Measurements from ENCODE around the gene WDR4.

DNA sequence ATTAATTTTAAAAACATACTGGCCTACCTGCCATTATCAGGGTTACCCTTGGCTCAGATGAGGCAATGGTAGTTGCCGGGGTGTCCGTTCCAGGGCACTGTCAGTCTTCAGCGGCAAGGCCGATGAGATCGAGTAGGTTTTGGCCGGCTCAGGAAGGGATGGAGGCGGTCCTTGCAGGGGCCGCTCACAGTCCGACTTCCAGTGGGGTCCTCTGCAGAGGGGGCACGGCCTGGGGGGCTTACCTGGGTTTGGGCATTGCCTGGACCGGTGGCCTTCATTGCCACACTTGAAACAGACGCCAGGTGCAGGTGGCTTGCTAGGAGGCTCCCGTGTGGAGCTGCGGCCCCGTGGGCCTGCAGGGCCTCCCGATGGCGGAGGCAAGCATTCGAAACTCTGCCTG lies 43.6 kb upstream of the WDR4 start:
- TF ChIP-seq HMGA2 (CRISPR knock-in tag; IDR thresholded peaks at IDR 0.05) (no peak), ZNF396 (CRISPR knock-in tag; IDR thresholded peaks at IDR 0.05; ENCODE audit: borderline replicate concordance) (no peak), SP1 (CRISPR knock-in tag; conservative IDR thresholded peaks at IDR 0.05) (no peak), FOXP4 (CRISPR knock-in tag; IDR thresholded peaks at IDR 0.05) (no peak)
